GM11168 (cell line): Measurements from ENCODE around the gene HLA-E.
"Not testable (repeated sequence)": the region's sequence is repeated elsewhere in the genome, so short reads cannot be mapped to it uniquely, and the experiment has no call there.

ENCODE experiments used
- in situ Hi-C: fragments of 300-500 bp; cut with MboI; formaldehyde crosslinking; loops from one replicate; pipeline ENCODE4 v1.12.0; 2022; ENCODE audit warnings: low sequenced_read_pairs; ENCODE audit not compliant: unreplicated experiment

HLA-E gene

GRCh38 chr6:30489081-30490025 is at the start of gene HLA-E:
Gene HLA-E (plus strand): TSS chr6:30489509. CDS start chr6:30489532, 23 bp downstream.
- in situ Hi-C loops: no loop called here

- in situ Hi-C loops: no loop called here
These were observed 48.1 kb upstream of the HLA-E start for GRCh38 chr6:30441171-30441570.

- in situ Hi-C loops: no loop called here
These were observed 45.5 kb upstream of the HLA-E start for GRCh38 chr6:30443657-30444450.

GRCh38 chr6:30444451-30444742 is 44.9 kb upstream of the HLA-E start:
- in situ Hi-C loops: no loop called here

- in situ Hi-C loops: no loop called here
These were observed 43.0 kb upstream of the HLA-E start for GRCh38 chr6:30446259-30446658.

- in situ Hi-C loops: no loop called here
These were observed 42.1 kb upstream of the HLA-E start for GRCh38 chr6:30447237-30447636.

- in situ Hi-C loops: no loop called here
These were observed 38.8 kb upstream of the HLA-E start for GRCh38 chr6:30450548-30450908.

GRCh38 chr6:30450909-30451841 is 38.1 kb upstream of the HLA-E start:
- in situ Hi-C loops: no loop called here

GRCh38 chr6:30452736-30453507 is 36.4 kb upstream of the HLA-E start:
- in situ Hi-C loops: no loop called here

GRCh38 chr6:30453508-30454116 is 35.7 kb upstream of the HLA-E start:
- in situ Hi-C loops: no loop called here

- in situ Hi-C loops: no loop called here
These were observed 30.2 kb upstream of the HLA-E start for GRCh38 chr6:30459145-30459544.

- in situ Hi-C loops: no loop called here
These were observed 28.3 kb upstream of the HLA-E start for GRCh38 chr6:30461055-30461454.

- in situ Hi-C loops: no loop called here
These were observed 26.8 kb upstream of the HLA-E start for GRCh38 chr6:30462482-30462881.

GRCh38 chr6:30463242-30463641 is 26.1 kb upstream of the HLA-E start:
- in situ Hi-C loops: no loop called here

GRCh38 chr6:30463651-30464618 is 25.4 kb upstream of the HLA-E start:
- in situ Hi-C loops: no loop called here

GRCh38 chr6:30465595-30466306 is 23.6 kb upstream of the HLA-E start:
- in situ Hi-C loops: no loop called here

GRCh38 chr6:30470968-30471367 is 18.3 kb upstream of the HLA-E start:
- in situ Hi-C loops: no loop called here

GRCh38 chr6:30475116-30475515 is 14.2 kb upstream of the HLA-E start:
- in situ Hi-C loops: not testable (repeated sequence)
